Transverse colon (tissue), 4 donors: ENCODE data around the gene CALM1.

ENCODE experiments used
- POLR2AphosphoS5 ChIP-seq, 3 donors: sonication (generic); formaldehyde crosslinking; IDR thresholded peaks; one replicate each; pipeline ENCODE4 v1.6.1; 2016; ENCODE audit warnings: antibody characterized with exemption in 3 of 3
- TF ChIP-seq, protein P1 (sequence below), 5 experiments: fragments of 200-600 bp in 3 of 5; fragments of 450-650 bp in 2 of 5; sonication (generic) in 3 of 5; IDR thresholded peaks; 1 replicate in 2 of 5; 2 replicates in 3 of 5; pipeline ENCODE4 v1.5.1; 2016 to 2017; ENCODE audit warnings: antibody characterized with exemption in 5 of 5, inconsistent platforms in 3 of 5, mild to moderate bottlenecking in 2 of 5, moderate library complexity in 1 of 5

DNA sequence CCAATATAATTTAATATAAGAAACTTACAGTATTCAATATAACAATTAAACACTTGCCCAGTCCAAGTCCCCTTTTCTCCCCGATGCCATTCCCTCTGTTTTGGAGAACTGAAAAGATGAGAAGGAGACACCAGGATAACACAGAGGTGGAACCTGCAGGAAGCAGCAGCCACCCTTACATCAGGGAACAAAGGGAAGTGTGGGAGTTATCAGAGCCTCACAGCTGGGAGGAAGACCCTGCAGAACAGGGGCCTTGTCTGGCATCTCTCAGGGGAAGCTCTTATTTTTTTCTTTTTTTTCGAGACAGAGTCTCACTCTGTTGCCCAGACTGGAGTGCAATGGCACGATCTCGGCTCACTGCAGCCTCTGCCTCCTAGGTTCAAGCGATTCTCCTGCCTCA, 52.6 kb downstream of the CALM1 start:
- no peak for TF ChIP-seq POLR2AphosphoS5 (IDR thresholded peaks at IDR 0.05)
- TF ChIP-seq, protein P1, sequence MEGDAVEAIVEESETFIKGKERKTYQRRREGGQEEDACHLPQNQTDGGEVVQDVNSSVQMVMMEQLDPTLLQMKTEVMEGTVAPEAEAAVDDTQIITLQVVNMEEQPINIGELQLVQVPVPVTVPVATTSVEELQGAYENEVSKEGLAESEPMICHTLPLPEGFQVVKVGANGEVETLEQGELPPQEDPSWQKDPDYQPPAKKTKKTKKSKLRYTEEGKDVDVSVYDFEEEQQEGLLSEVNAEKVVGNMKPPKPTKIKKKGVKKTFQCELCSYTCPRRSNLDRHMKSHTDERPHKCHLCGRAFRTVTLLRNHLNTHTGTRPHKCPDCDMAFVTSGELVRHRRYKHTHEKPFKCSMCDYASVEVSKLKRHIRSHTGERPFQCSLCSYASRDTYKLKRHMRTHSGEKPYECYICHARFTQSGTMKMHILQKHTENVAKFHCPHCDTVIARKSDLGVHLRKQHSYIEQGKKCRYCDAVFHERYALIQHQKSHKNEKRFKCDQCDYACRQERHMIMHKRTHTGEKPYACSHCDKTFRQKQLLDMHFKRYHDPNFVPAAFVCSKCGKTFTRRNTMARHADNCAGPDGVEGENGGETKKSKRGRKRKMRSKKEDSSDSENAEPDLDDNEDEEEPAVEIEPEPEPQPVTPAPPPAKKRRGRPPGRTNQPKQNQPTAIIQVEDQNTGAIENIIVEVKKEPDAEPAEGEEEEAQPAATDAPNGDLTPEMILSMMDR (IDR thresholded peaks at IDR 0.05) = no peak
